ENCODE measurements around the gene SLC12A7.

- TF ChIP-seq POLR2AphosphoS5 (IDR thresholded peaks at IDR 0.05; ENCODE audit: low read depth, low read length) (no peak), SIN3A (IDR thresholded peaks at IDR 0.05; ENCODE audit: borderline replicate concordance, insufficient read depth, low read length) (no peak), TAF1 (IDR thresholded peaks at IDR 0.05; ENCODE audit: borderline replicate concordance, insufficient read depth, low read length) (no peak)
- TF ChIP-seq, protein P1, sequence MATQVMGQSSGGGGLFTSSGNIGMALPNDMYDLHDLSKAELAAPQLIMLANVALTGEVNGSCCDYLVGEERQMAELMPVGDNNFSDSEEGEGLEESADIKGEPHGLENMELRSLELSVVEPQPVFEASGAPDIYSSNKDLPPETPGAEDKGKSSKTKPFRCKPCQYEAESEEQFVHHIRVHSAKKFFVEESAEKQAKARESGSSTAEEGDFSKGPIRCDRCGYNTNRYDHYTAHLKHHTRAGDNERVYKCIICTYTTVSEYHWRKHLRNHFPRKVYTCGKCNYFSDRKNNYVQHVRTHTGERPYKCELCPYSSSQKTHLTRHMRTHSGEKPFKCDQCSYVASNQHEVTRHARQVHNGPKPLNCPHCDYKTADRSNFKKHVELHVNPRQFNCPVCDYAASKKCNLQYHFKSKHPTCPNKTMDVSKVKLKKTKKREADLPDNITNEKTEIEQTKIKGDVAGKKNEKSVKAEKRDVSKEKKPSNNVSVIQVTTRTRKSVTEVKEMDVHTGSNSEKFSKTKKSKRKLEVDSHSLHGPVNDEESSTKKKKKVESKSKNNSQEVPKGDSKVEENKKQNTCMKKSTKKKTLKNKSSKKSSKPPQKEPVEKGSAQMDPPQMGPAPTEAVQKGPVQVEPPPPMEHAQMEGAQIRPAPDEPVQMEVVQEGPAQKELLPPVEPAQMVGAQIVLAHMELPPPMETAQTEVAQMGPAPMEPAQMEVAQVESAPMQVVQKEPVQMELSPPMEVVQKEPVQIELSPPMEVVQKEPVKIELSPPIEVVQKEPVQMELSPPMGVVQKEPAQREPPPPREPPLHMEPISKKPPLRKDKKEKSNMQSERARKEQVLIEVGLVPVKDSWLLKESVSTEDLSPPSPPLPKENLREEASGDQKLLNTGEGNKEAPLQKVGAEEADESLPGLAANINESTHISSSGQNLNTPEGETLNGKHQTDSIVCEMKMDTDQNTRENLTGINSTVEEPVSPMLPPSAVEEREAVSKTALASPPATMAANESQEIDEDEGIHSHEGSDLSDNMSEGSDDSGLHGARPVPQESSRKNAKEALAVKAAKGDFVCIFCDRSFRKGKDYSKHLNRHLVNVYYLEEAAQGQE (IDR thresholded peaks at IDR 0.05; ENCODE audit: insufficient read depth in 1 of 2, low read depth in 2 of 2, low read length in 2 of 2): no peak
Measured at GRCh38 chr5:1089621-1090040, 22.2 kb downstream of the SLC12A7 start.

All from PFSK-1 (cell line).